ENCODE results near the gene PIK3AP1.

DNA sequence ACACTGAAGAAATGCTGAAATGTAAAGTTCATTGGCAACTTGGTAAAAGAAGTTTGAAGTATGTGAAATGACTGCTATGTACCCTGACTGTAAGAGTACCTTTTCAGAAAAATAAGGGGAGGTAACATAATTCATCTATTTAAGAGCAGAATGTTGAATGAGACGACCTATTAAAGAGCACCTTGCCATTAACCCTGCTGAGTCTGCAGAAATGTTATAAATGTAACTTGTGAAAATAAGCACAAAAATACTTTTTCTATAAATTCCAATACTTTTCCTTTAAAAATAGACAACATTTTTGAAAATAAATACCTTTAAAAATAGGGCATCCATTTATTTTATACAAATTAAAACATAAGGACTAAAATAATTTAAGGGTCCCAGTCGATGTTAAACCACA, 141.2 kb downstream of the PIK3AP1 start:
- TF ChIP-seq POLR2AphosphoS5 (IDR thresholded peaks at IDR 0.05; ENCODE audit: low read depth, low read length): no peak
- no peak for TF ChIP-seq SRF (IDR thresholded peaks at IDR 0.05; ENCODE audit: low read depth)
- TF ChIP-seq, protein P1, sequence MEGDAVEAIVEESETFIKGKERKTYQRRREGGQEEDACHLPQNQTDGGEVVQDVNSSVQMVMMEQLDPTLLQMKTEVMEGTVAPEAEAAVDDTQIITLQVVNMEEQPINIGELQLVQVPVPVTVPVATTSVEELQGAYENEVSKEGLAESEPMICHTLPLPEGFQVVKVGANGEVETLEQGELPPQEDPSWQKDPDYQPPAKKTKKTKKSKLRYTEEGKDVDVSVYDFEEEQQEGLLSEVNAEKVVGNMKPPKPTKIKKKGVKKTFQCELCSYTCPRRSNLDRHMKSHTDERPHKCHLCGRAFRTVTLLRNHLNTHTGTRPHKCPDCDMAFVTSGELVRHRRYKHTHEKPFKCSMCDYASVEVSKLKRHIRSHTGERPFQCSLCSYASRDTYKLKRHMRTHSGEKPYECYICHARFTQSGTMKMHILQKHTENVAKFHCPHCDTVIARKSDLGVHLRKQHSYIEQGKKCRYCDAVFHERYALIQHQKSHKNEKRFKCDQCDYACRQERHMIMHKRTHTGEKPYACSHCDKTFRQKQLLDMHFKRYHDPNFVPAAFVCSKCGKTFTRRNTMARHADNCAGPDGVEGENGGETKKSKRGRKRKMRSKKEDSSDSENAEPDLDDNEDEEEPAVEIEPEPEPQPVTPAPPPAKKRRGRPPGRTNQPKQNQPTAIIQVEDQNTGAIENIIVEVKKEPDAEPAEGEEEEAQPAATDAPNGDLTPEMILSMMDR (IDR thresholded peaks at IDR 0.05 in 2 of 3, conservative IDR thresholded peaks at IDR 0.05 in 1 of 3; ENCODE audit: borderline replicate concordance in 1 of 3, insufficient read depth in 1 of 3, low read depth in 2 of 3, low read length in 2 of 3): no peak
- no peak for TF ChIP-seq EZH2 (IDR thresholded peaks at IDR 0.05)
- TF ChIP-seq POLR2A (IDR thresholded peaks at IDR 0.05; ENCODE audit: borderline replicate concordance, extremely low read depth, insufficient read depth, insufficient read length): no peak
- TF ChIP-seq REST (IDR thresholded peaks at IDR 0.05; ENCODE audit: low read depth): no peak
- TF ChIP-seq ZBTB33 (IDR thresholded peaks at IDR 0.05; ENCODE audit: extremely low read depth, insufficient replicate concordance, low read length): no peak
- TF ChIP-seq EZH2phosphoT487 (IDR thresholded peaks at IDR 0.05; ENCODE audit: borderline replicate concordance): no peak
- no peak for TF ChIP-seq CEBPB (IDR thresholded peaks at IDR 0.05; ENCODE audit: low read depth)
- no peak for TF ChIP-seq SP1 (IDR thresholded peaks at IDR 0.05; ENCODE audit: low read depth)
- no peak for TF ChIP-seq ZNF274 (IDR thresholded peaks at IDR 0.05; ENCODE audit: low read depth, low read length)
- no peak for TF ChIP-seq TCF7L2 (IDR thresholded peaks at IDR 0.05; ENCODE audit: borderline replicate concordance, extremely low read depth, insufficient read depth, insufficient read length)

All from HCT116 (cell line).